ENCODE measurements around the gene PECR.

PECR gene

GRCh38 chr2:216118474-216118873 lies 36.9 kb upstream of the PECR start:
- DNase-seq (ENCODE audit: low read depth), result no peak
- no peak overlapping the region for H3K4me3 ChIP-seq (ENCODE audit: low read depth, low read length)
- no peak for TF ChIP-seq CTCF (IDR thresholded peaks at IDR 0.05; ENCODE audit: low read depth, low read length, missing control alignments)

GRCh38 chr2:216117561-216118340 lies 36.1 kb upstream of the PECR start:
- TF ChIP-seq CTCF (IDR thresholded peaks at IDR 0.05; ENCODE audit: low read depth, low read length, missing control alignments), result no peak
- no peak overlapping the region for H3K4me3 ChIP-seq (ENCODE audit: low read depth, low read length)
- DNase-seq (ENCODE audit: low read depth), result no peak

GRCh38 chr2:216116418-216116817 lies 34.8 kb upstream of the PECR start:
- no peak for DNase-seq (ENCODE audit: low read depth)
- TF ChIP-seq CTCF (IDR thresholded peaks at IDR 0.05; ENCODE audit: low read depth, low read length, missing control alignments), result no peak
- H3K4me3 ChIP-seq (ENCODE audit: low read depth, low read length), result no peak overlapping the region

- peak; percentile 97 for DNase-seq (ENCODE audit: low read depth)
- peak overlapping the region; percentile 45 for H3K4me3 ChIP-seq (ENCODE audit: low read depth, low read length)
- peak; percentile 80 for TF ChIP-seq CTCF (IDR thresholded peaks at IDR 0.05; ENCODE audit: low read depth, low read length, missing control alignments)
These were observed 33.3 kb upstream of the PECR start for GRCh38 chr2:216114714-216115531.

GRCh38 chr2:216114382-216114713 lies 32.7 kb upstream of the PECR start:
- no peak for TF ChIP-seq CTCF (IDR thresholded peaks at IDR 0.05; ENCODE audit: low read depth, low read length, missing control alignments)
- H3K4me3 ChIP-seq (ENCODE audit: low read depth, low read length), result peak overlapping the region; percentile 17; the same call in 1 of the 2 replicates
- no peak for DNase-seq (ENCODE audit: low read depth)

GRCh38 chr2:216113572-216113971 lies 32.0 kb upstream of the PECR start:
- peak; percentile 95 for DNase-seq (ENCODE audit: low read depth)
- no peak for TF ChIP-seq CTCF (IDR thresholded peaks at IDR 0.05; ENCODE audit: low read depth, low read length, missing control alignments)
- no peak overlapping the region for H3K4me3 ChIP-seq (ENCODE audit: low read depth, low read length)
